ENCODE measurements around the gene GORASP2.

GRCh38 chr2:171016125-171016524 lies 87.1 kb downstream of the GORASP2 start:
- TF ChIP-seq, protein P1, sequence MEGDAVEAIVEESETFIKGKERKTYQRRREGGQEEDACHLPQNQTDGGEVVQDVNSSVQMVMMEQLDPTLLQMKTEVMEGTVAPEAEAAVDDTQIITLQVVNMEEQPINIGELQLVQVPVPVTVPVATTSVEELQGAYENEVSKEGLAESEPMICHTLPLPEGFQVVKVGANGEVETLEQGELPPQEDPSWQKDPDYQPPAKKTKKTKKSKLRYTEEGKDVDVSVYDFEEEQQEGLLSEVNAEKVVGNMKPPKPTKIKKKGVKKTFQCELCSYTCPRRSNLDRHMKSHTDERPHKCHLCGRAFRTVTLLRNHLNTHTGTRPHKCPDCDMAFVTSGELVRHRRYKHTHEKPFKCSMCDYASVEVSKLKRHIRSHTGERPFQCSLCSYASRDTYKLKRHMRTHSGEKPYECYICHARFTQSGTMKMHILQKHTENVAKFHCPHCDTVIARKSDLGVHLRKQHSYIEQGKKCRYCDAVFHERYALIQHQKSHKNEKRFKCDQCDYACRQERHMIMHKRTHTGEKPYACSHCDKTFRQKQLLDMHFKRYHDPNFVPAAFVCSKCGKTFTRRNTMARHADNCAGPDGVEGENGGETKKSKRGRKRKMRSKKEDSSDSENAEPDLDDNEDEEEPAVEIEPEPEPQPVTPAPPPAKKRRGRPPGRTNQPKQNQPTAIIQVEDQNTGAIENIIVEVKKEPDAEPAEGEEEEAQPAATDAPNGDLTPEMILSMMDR (IDR thresholded peaks at IDR 0.05) = no peak
- TF ChIP-seq POLR2A (IDR thresholded peaks at IDR 0.05) = no peak
- no peak for TF ChIP-seq POLR2AphosphoS5 (IDR thresholded peaks at IDR 0.05)
